Measurements from ENCODE around the gene AKR1D1.
"Not testable (repeated sequence)": the region's sequence is repeated elsewhere in the genome, so short reads cannot be mapped to it uniquely, and the experiment has no call there.

AKR1D1 gene

DNA sequence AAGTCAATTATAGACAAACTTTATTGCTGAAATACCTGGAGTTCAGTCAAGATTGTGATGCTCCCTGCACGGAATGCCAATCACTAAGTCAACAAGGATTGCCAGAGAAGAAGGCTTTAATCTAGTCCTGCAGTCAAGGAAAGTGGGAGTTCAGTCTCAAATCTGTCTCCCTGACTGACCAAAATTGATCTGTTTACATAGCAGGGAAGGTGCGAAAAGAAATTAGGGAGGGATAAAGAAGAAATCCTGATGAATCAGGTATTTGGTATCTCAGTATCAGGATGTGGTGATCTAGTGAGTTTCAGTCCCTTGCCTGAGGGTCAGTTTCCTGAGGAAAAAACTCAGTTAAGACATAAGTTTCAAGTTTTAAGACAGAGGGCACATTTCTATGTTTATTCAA lies 2.1 kb upstream of the AKR1D1 start:
- DNase-seq (ENCODE audit: low spot score), result no peak

DNA sequence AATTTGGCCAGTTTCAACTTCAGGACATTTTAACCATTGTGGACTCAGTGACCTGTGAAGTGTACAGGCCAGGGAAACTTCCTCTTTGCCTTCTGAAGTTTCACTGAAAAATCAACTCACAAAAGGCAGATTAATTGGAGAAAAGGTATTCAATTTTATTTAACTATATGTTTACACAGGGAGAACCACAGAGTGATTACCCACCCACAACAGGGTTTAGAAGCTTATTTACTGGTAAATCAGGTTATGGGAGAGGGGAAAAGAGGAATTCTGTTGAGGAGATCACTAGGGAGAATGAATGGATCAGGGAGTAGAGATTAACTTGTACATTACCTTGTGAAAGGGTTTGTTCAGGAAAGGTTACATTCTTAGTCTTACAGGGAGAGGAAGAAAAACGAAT lies 1.7 kb upstream of the AKR1D1 start:
- no peak for DNase-seq (ENCODE audit: low spot score)

DNA sequence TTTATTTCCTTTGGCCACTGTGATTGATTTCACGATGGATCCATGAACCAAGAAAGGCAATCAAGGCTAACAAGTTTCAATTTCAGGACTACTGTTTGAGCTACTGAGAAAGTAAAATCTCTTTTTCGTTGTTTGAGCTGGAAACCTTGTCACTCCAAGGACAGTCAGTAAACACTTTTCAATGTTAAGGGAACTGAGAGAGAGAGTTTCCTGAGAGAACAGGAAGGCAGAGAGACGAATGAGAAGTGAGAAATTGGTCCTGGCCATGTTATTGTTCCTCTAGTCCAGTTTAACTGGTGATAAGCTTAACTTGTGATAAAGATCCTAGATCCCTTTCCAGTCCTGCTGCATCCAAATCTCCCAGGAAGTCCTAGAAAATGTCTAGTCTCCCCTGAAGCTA lies 909 bp upstream of the AKR1D1 start:
- DNase-seq (ENCODE audit: low spot score), result no peak

DNA sequence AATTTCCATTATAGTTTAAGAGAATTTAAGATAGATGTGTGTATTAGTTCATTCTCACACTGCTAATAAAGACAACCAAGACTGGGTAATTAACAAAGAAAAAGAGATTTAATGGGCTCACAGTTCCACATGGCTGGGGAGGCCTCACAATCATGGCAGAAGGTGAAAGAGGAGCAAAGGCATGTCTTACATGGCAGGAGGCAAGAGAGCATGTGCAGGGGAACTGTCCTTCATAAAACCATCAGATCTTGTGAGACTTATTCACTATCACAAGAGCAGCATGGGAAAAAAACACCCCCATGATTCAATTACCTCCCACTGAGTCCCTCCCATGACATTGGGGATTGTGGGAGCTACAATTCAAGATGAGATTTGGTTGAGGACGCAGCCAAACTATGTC lies 473 bp upstream of the AKR1D1 start:
- not testable (repeated sequence) for DNase-seq (ENCODE audit: low spot score)

DNA sequence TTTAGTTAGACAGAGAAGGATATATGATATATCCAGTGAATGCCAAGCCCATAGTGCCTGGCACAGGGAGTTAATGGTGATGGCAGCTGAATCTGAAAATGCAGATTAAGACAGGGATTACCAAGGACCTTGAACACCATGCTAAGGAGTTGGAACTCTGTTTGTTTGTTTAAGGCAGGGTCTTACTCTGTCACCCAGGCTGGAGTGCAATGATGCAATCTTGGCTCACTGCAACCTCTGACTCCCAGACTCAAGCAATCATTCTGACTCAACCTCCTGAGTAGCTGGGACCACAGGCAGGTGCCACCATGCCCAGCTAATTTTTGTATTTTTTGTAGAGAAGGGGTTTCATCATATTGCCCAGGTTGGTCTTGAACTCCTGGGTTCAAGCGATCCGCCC lies 1.6 kb downstream of the AKR1D1 start:
- no peak for DNase-seq (ENCODE audit: low spot score)

DNA sequence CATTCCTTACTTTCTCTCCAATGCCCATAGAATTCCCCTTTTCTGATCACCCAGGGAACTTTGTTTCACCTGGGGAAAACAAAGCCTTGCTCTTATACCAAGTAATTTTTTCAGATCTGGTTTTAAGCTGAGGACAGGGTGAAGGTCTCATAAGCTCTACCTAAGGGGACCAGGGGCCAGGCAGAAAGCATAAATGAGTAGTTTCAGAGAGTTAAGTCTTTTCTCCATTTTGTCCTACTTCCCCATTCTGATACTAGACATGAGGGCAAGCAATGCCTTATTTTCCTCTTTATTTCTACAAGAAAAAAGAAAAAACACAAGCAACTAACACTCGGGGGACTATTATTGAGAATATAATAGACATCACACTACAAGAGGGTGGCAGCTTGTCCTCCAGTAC lies 2.9 kb downstream of the AKR1D1 start:
- DNase-seq (ENCODE audit: low spot score), result no peak

DNA sequence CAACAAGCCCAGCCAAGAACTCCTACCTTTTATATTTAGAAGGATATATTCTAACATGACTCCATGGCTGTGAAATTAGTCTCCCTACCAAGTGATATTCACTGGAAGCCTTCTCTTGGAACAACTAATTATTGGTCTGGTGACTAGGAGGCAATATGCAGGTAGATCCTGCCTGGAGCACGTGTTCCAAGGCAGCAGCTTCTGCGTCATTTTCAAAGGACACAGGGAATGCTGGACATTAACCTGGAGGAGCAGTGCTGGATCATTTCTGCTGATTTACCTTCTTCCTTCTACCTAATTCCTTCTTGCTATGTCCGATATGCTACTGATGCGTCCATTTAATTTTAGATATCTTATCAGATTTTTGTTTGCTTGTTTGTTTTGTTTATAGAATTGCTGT lies 5.6 kb downstream of the AKR1D1 start:
- no peak for DNase-seq (ENCODE audit: low spot score)

DNA sequence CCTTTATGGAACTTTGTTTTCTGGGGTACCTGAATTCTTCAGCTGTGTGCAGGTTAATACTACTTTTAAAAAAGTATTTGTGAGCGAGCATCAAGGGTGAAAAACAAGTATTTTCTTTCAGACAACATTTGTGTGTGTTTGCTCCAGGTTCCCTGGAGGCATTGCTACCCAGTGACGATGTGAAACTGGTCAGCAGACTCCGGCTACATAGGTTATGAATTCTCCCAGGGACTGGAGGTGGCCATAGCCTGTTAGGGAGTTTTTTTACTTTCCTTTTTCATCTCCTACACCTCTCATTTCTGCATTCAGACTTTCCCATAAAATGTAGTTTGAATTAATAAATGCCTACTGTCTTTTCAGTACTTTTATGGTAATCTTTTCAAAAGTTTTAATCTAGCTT lies 7.6 kb downstream of the AKR1D1 start:
- DNase-seq (ENCODE audit: low spot score), result no peak

DNA sequence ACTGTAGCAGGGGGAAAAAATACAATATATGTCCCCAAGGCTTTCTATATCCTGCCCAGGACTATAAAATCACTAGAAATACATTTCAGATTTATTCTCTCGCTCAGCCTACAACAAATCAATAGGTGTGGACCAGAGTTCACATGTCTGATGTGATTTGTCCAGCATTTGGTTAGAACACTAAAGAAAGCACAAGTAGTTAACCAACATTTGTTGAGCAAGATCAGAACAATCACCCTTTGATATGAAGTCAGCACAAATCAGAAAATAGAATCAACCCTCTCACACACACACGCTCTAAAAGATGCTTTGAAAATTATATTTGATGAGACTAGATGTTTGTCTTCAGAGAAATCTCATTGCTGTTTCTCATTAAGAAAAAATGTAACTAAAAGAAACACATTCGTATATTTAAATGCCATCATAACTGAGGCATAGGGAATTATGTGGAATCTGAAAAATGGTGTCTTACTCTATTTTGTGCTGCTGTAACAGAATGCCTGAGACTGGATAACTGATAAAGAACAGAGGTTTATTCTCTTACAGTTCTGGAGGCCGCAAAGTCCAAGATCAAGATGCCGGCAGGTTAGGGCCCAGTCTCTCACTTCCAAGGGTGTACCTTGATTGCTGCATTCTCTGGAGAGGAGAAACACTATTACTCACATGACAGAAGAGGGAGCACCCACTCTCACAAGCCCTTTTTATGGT lies 10.5 kb downstream of the AKR1D1 start:
- no peak for DNase-seq (ENCODE audit: low spot score)

DNA sequence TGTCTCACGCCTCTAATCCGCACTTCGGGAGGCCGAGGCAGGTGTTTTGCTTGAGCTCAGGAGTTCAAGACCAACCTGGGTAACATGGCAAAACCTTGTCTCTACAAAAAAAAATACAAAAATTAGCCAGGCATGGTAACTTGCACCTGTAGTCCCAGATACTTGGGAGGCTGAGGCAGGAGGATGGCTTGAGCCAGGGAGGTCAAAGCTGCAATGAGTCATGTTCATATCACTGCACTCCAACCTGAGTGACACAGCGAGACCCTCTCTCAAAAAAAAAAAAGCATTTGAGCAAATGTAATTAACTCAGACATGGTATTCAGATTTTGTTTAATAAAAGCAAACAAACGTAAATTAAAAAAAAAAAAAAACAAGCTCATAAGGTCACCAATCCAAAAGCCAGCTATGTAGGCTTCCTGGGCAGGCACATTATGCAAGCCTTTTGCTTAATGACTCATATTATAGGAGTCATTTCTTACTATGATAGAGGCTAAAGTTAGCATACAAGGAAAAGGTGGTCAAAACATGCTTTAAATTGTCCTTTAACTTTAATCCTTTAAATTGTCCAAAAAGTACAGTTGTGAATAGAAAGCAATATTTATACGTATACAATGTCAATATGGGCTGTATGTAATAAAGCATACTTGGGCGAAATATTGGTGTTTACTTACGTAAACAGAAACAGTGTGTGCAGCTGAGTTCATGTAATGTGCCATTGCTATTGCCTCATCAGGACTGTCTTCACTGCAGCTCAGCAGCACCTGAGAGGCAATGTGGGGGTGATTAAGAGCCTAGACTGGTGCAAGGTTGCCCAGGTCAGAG lies 13.0 kb downstream of the AKR1D1 start:
- no peak for DNase-seq (ENCODE audit: low spot score)

DNA sequence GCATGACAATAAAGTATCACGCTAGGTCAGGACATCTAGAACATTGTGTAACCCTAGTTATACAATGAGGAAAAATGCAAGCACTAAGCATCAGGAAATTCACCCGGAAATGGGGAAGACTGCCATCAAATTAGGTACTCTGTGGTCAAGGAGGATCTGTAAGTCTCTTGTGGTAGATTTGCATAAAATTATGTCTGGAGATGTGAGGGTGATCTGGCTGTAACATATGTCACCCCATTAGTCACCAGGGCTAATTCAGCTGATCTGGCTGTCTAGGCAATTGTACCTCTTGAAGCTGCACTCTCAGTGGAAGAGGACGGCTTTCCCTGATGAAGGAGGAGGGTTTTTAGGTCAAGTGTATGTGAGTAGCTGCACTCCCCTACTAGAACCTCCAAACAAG lies 14.8 kb downstream of the AKR1D1 start:
- no peak for DNase-seq (ENCODE audit: low spot score)

DNA sequence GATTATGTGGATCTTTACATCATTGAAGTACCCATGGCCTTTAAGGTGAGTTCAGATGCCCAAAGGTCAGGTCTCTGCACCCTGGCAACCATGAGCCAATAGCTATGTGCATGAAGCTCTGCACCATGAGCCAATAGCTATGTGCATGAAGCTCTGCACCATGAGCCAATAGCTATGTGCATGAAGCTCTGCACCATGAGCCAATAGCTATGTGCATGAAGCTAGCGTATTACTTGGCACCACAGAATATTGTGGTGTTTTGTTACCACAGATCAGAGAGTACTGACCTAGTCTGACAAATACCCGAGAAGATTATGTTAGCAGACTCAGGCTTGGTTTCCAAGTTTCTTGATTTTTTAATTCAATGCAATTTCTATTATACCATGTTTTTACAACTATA lies 15.6 kb downstream of the AKR1D1 start:
- not testable (repeated sequence) for DNase-seq (ENCODE audit: low spot score)

DNA sequence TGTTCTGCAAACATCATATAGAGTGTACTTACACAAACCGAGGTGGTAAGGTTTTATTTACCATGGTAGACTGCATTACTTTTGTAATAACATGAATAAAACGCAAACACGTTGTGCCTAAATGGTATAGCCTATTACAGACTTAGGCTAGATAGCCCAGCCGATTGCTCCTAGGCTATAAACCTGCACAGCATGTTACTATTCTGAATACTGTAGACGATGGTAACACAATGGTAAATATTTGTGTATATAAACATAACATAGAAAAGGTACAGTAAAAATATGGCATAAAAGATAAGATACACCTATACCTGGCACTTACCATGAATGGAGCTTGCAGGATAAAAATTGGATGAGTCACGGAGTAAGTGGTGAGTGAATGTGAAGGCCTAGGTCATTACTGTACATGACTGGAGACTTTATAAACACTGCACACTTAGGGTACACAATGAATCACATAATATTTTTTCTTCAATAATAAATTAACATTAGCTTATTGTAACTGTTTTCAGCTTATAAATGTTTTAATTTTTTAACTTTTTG lies 16.3 kb downstream of the AKR1D1 start:
- DNase-seq (ENCODE audit: low spot score), result no peak

DNA sequence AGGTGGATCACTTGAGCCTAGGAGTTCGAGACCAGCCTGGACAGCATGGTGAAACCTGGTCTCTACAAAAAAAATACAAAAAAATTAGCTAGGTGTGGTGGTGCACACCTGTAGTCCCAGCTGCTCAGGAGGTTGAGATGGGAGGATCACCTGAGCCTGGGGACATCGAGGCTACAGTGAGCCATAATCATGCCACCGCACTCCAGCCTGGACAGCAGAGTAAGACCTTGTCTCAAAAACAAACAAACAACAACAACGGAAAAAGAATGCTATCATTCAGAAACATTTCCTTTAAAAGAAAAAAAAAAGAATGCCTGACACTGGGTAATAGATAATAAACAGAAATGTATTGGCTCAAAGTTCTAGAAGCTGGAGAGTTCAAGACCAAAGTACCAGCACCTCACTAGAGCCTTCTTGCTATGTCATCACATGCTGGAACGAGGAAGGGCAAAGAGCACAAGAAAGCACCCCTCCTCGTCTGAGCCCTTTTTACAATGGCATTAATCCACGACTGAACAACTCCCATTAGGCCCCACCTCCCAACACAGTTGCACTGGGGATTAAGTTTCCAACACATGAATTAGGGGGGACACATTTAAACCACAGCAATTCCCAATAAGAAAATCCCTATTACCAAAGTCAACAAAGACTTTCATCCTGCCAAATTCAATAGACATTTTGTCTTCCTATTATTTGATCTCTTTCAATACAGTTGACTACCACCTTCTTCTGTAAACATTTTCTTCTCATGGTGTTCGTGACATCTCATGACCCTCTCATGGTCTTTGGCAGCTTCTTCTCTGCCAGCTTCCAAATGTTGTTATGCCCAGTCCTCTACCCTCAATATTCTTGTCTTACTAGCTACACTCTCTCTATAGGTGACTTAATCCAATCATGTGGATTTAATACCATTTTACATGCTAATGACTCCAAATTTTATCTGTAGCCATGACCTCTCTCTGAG lies 20.0 kb downstream of the AKR1D1 start:
- no peak for DNase-seq (ENCODE audit: low spot score)

DNA sequence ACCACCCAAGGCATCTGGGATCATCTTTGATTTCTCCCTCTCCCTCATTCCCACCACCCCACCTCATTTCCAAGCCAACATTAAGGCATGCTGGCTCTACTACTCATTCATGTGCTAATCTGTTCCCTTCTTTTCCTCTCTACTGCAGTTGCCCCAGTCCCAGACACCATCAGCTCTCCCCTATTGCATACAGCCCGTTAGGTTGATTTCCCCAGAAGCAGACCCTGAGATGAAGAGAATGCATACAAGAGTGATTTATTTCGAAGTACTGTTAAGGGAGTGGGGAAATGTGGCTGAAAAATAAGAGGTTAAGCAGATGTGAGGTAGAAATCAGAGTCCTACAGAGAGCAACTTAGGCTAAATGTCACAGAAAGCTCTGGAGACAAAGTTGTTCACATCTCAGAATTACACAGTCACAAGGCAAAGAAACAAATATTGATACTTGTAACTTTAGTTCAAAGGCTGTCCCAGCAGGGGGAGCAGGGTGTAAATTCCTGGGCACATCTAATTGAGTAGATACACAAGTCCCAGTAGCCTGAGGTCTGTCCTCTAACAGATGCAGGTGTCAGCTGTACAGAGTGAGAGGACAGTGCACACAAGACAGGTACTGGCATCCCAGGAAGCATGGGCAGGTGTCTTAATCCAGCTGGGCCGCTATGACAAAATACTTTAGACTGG lies 20.9 kb downstream of the AKR1D1 start:
- no peak for DNase-seq (ENCODE audit: low spot score)

DNA sequence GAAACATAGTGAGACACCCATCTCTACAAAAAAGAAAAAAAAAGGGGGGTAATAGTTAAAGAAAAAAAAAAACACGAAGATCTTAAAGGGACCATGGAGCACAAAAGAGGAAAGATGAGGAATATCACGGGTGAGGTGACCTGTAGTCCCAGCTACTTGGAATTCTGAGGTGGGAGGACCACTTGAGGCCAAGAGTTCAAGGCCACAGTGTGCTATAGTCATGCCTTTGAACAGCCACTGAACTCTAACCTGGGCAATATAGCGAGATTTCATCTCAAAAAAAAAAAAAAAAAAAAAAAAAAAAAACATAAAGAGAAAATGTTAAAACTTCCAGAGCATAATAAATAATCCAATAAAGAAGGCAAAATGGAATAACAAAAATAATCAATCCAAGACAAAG lies 23.6 kb downstream of the AKR1D1 start:
- DNase-seq (ENCODE audit: low spot score), result no peak

DNA sequence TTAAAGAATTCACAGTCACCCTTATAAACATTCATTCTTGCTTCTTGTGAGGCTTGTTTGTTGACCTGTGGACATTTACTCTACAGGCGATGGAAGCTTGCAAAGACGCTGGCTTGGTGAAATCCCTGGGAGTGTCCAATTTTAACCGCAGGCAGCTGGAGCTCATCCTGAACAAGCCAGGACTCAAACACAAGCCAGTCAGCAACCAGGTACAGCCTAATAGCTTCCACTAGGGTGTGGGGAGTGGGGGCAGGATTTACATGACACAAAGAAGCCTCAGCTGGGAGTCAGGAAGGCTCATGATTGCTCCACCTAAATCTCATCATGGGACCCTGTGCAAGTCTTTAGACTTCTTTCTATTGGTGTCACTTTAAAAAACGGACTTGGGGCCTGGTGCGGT lies 29.0 kb downstream of the AKR1D1 start:
- DNase-seq (ENCODE audit: low spot score), result no peak

DNA sequence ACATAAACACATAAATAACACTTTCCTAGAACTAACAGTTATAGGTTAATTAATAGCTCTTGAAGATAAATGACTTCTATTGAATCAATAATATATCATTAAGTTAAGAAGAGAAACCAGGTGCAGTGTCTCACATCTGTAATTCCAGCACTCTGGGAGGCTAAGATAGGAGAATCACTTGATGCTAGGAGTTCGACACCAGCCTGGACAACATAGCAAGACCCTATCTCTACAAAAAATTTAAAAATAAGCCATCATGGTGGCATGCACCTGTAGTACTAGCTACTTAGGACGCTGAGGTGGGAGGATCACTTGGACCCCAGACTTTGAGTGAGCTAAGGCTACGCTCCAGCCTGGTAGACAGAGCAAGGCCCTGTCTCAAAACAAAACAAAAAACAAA lies 38.8 kb downstream of the AKR1D1 start:
- no peak for DNase-seq (ENCODE audit: low spot score)

DNA sequence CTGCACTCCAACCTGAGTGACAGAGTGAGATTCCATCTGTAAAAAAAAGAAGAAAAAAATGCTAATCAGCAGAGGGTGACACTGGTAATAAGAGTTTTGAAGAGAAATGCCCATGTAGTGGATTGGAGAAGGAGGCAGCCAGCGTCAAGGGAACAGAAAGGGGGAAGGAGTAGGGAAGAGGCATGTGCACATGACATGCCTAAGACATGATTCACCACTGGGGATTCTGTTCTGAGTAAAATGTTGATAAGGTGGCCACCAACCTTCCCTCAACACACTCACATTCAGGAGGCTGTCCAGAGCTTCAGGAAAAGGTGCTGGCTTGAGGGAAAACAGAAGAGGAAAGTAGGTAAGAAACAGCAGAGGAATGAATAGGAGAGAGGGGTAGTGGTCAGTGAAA lies 39.9 kb downstream of the AKR1D1 start:
- DNase-seq (ENCODE audit: low spot score), result no peak

DNA sequence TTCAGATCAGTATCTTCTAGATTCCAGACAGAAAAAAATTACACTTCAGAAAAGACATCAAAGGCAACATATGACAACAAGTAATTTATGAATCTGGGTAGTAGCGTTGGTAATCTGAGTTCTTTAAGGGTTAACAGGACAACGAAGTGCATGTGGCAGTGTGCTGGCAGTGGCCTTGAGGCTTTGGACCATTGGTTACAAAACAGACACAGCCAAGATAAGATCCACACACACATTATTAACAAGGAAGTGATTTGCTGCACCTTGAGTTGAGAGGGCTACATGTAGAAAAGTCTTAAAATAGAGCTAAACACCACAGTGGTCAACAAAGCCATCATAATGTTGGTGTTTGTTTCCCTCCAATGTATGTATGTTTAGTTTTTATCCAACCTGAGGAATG lies 40.6 kb downstream of the AKR1D1 start:
- no peak for DNase-seq (ENCODE audit: low spot score)

DNA sequence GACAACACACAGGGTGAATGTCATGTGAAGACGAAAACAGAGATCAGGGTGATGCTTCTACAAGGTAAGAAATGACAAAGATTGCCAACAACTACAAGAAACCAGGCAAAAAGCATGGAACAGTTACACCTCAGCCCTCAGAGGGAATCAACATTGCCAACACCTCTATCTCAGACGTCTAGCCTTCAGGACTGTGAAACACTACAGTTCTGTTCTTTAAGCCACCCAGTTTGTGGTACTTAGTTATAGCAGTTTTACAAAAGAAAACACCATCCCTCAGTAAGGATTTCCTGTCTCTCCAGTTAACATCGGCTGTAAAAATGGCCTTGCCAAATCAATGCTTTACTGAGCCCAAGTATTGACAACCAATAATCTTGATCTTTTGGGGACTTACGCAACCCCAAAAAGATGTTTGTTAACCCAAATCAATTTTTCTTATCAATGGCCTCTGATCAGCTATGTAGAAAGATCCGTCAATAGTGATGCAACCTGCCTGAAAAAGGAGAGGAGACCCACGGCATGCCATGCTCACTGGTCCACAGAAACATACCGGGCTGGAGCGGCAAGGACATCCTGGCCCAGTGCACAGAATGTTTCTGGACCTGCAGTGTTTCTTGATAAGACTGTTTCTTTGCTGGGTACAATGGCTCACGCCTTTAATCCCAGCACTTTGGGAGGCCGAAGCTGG lies 44.0 kb downstream of the AKR1D1 start:
- no peak for DNase-seq (ENCODE audit: low spot score)

Data from hematopoietic multipotent progenitor cell treated with erythropoietin and hydrocortisone succinate and interleukin-3 and kit ligand, for 17 days (in vitro differentiated cells).